NCI-H2029 treated with DMSO at 0.1 percent for 48 hours (cell line): ENCODE measurements around the gene FAM234B.
"Not testable (repeated sequence)": the region's sequence is repeated elsewhere in the genome, so short reads cannot be mapped to it uniquely, and the experiment has no call there.

Source experiments
- DNase-seq: peaks from one replicate; lab custom pipeline; 2025; lab: John Stamatoyannopoulos, UW

The FAM234B gene

GRCh38 chr12:13060581-13060980, 16.4 kb downstream of the FAM234B start:
- DNase-seq, result no peak

- no peak for DNase-seq
Observed at GRCh38 chr12:13061377-13061776, 17.2 kb downstream of the FAM234B start.

- DNase-seq, result no peak
Observed at GRCh38 chr12:13062669-13063068, 18.5 kb downstream of the FAM234B start.

- DNase-seq, result no peak
Observed at GRCh38 chr12:13066014-13066413, 21.8 kb downstream of the FAM234B start.

- no peak for DNase-seq
Observed at GRCh38 chr12:13066459-13066858, 22.3 kb downstream of the FAM234B start.

- no peak for DNase-seq
Observed at GRCh38 chr12:13067322-13067721, 23.1 kb downstream of the FAM234B start.

GRCh38 chr12:13069380-13069779, 25.2 kb downstream of the FAM234B start:
- no peak for DNase-seq

- DNase-seq, result no peak
Observed at GRCh38 chr12:13071305-13072280, 27.4 kb downstream of the FAM234B start.

GRCh38 chr12:13073173-13073572, 29.0 kb downstream of the FAM234B start:
- DNase-seq, result no peak

GRCh38 chr12:13074396-13075117, 30.4 kb downstream of the FAM234B start:
- no peak for DNase-seq

- DNase-seq, result no peak
Observed at GRCh38 chr12:13075118-13075480, 30.9 kb downstream of the FAM234B start.

- DNase-seq, result no peak
Observed at GRCh38 chr12:13075786-13076570, 31.8 kb downstream of the FAM234B start.

GRCh38 chr12:13079440-13079906, 35.3 kb downstream of the FAM234B start:
- DNase-seq, result no peak

- no peak for DNase-seq
Observed at GRCh38 chr12:13080266-13080665, 36.1 kb downstream of the FAM234B start.

- no peak for DNase-seq
Observed at GRCh38 chr12:13082861-13083260, 38.7 kb downstream of the FAM234B start.

- DNase-seq, result not testable (repeated sequence)
Observed at GRCh38 chr12:13083638-13084037, 39.5 kb downstream of the FAM234B start.

GRCh38 chr12:13084898-13085640, 40.9 kb downstream of the FAM234B start:
- DNase-seq, result no peak

- no peak for DNase-seq
Observed at GRCh38 chr12:13085968-13086686, 41.9 kb downstream of the FAM234B start.

- DNase-seq, result no peak
Observed at GRCh38 chr12:13087766-13088165, 43.6 kb downstream of the FAM234B start.

- no peak for DNase-seq
Observed at GRCh38 chr12:13088496-13088895, 44.3 kb downstream of the FAM234B start.

GRCh38 chr12:13090054-13090453, 45.9 kb downstream of the FAM234B start:
- DNase-seq, result no peak
